ENCODE data around the gene NOL6. TPM values are rescaled to one million over a fixed set of nuclear protein-coding genes. Genes with fewer than 3 reads are reported as not detected.

The NOL6 gene
- total and polyA plus RNA-seq, 2 of the 13 experiments (the other 11 are each of a cell fraction or from before 2014, with no cell fraction given): 17.0 to 30.2 TPM

GRCh38 chr9:33415501-33416038 lies 58.2 kb downstream of the NOL6 start (continued):
- TF ChIP-seq ZNF788 (CRISPR knock-in tag; IDR thresholded peaks at IDR 0.05; ENCODE audit: borderline replicate concordance) (peak; percentile 97; the same call in 1 of the 2 replicates), ZMAT5 (CRISPR knock-in tag; IDR thresholded peaks at IDR 0.05; ENCODE audit: borderline replicate concordance, low read depth) (no peak), BRF2 (CRISPR knock-in tag; IDR thresholded peaks at IDR 0.05) (peak; percentile 82; the same call in 1 of the 2 replicates), RCOR2 (CRISPR knock-in tag; IDR thresholded peaks at IDR 0.05) (peak; percentile 95), NFE2L2 (IDR thresholded peaks at IDR 0.05; ENCODE audit: low read length) (no peak), PLRG1 (conservative IDR thresholded peaks at IDR 0.05) (no peak), ZFP36 (IDR thresholded peaks at IDR 0.05; ENCODE audit: borderline replicate concordance, low read depth, low read length, partially characterized antibody) (peak; percentile 79), ZFP62 (CRISPR knock-in tag; IDR thresholded peaks at IDR 0.05) (no peak), TFE3 (CRISPR knock-in tag; IDR thresholded peaks at IDR 0.05) (peak; percentile 97), EED (CRISPR knock-in tag; IDR thresholded peaks at IDR 0.05) (no peak), ZNF18 (CRISPR knock-in tag; IDR thresholded peaks at IDR 0.05; ENCODE audit: insufficient replicate concordance) (peak; percentile 100), ZNF883 (CRISPR knock-in tag; IDR thresholded peaks at IDR 0.05; ENCODE audit: not compliant biosample characterization) (no peak), ZFP91 (CRISPR knock-in tag; IDR thresholded peaks at IDR 0.05; ENCODE audit: borderline replicate concordance) (peak; percentile 81), DMAP1 (CRISPR knock-in tag; IDR thresholded peaks at IDR 0.05) (peak; percentile 79; the same call in 1 of the 2 replicates), NFKBIZ (CRISPR knock-in tag; IDR thresholded peaks at IDR 0.05) (peak; percentile 96), ZNF282 (IDR thresholded peaks at IDR 0.05; ENCODE audit: partially characterized antibody) (no peak), ZNF619 (CRISPR knock-in tag; IDR thresholded peaks at IDR 0.05) (0 out of 2 replicates have a peak, but pooled peaks have one; percentile 50), HOMEZ (CRISPR knock-in tag; IDR thresholded peaks at IDR 0.05; ENCODE audit: low read depth) (peak; percentile 86), ISL2 (CRISPR knock-in tag; IDR thresholded peaks at IDR 0.05) (peak; percentile 96), ADNP (CRISPR knock-in tag; IDR thresholded peaks at IDR 0.05) (no peak), HOXA5 (CRISPR knock-in tag; IDR thresholded peaks at IDR 0.05) (peak; percentile 95), TMF1 (CRISPR knock-in tag; IDR thresholded peaks at IDR 0.05; ENCODE audit: low read depth) (no peak), RORA (CRISPR knock-in tag; IDR thresholded peaks at IDR 0.05) (no peak)

All from HepG2 (cell line).